ENCODE measurements around the gene MAP3K7.

DNA sequence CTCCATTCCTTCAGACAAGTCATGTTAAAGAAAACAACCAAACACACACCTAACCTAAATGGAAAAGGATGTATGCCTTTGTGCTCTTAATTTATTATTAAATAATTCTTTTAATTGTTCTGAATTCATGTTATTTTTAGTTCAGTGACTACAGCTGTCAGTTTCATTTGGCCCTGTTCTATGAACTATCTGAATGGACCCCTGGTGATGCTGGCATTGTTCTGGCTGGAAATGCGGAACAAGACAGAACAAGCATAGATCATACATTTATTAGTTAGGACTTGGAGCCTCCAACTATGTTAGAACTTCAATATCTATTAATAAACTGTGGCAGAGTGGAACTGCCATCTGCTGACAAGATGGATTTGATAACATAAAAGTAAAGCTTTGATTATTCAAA lies 5.7 kb downstream of the MAP3K7 start:
- TF ChIP-seq, protein P1, sequence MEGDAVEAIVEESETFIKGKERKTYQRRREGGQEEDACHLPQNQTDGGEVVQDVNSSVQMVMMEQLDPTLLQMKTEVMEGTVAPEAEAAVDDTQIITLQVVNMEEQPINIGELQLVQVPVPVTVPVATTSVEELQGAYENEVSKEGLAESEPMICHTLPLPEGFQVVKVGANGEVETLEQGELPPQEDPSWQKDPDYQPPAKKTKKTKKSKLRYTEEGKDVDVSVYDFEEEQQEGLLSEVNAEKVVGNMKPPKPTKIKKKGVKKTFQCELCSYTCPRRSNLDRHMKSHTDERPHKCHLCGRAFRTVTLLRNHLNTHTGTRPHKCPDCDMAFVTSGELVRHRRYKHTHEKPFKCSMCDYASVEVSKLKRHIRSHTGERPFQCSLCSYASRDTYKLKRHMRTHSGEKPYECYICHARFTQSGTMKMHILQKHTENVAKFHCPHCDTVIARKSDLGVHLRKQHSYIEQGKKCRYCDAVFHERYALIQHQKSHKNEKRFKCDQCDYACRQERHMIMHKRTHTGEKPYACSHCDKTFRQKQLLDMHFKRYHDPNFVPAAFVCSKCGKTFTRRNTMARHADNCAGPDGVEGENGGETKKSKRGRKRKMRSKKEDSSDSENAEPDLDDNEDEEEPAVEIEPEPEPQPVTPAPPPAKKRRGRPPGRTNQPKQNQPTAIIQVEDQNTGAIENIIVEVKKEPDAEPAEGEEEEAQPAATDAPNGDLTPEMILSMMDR (IDR thresholded peaks at IDR 0.05; ENCODE audit: poor library complexity), result no peak
- TF ChIP-seq EZH2 (IDR thresholded peaks at IDR 0.05; ENCODE audit: borderline replicate concordance) (no peak), EZH2phosphoT487 (IDR thresholded peaks at IDR 0.05; ENCODE audit: low read depth, severe bottlenecking, unreplicated experiment) (no peak)

Measured in hepatocyte (in vitro differentiated cells).